ENCODE data around the gene GLG1. TPM values are rescaled to one million over a fixed set of nuclear protein-coding genes. Genes with fewer than 3 reads are reported as not detected.
A peak's percentile ranks its signal among the peaks of the same experiment; 100 is the strongest.
"Not testable (repeated sequence)": the region's sequence is repeated elsewhere in the genome, so short reads cannot be mapped to it uniquely, and the experiment has no call there.

The GLG1 gene
- total and polyA plus RNA-seq, 3 experiments from 2014 or later = 52.3 to 174 (median 56.7) TPM

- H3K36me3 Mint-ChIP-seq; H3K4me1 Mint-ChIP-seq; H3K4me1 ChIP-seq (ENCODE audit: insufficient read depth, low read length); H3K4me3 Mint-ChIP-seq; H3K4me3 ChIP-seq (ENCODE audit: low read length); DNase-seq; H3K36me3 ChIP-seq (ENCODE audit: insufficient read depth, low read length); H3K9me3 Mint-ChIP-seq; H3K27me3 Mint-ChIP-seq; H3K27me3 ChIP-seq (ENCODE audit: insufficient read depth, low read length, poor library complexity, severe bottlenecking); H3K9me3 ChIP-seq (ENCODE audit: low read length); CTCF ChIA-PET; H3K27ac ChIP-seq (ENCODE audit: low read depth, low read length); POLR2A ChIA-PET: not testable (repeated sequence)
- H3K27ac Mint-ChIP-seq = peak overlapping the region in 1 of 8 donors; percentile 19
These were observed 206.7 kb downstream of the GLG1 start for GRCh38 chr16:74400238-74400637.

- CTCF ChIA-PET; H3K4me3 Mint-ChIP-seq; H3K9me3 ChIP-seq (ENCODE audit: low read length); DNase-seq; H3K36me3 ChIP-seq (ENCODE audit: insufficient read depth, low read length); H3K4me1 Mint-ChIP-seq; POLR2A ChIA-PET; H3K4me3 ChIP-seq (ENCODE audit: low read length); H3K4me1 ChIP-seq (ENCODE audit: insufficient read depth, low read length); H3K27me3 ChIP-seq (ENCODE audit: insufficient read depth, low read length, poor library complexity, severe bottlenecking); H3K27me3 Mint-ChIP-seq; H3K27ac Mint-ChIP-seq; H3K9me3 Mint-ChIP-seq; H3K36me3 Mint-ChIP-seq; H3K27ac ChIP-seq (ENCODE audit: low read depth, low read length): not testable (repeated sequence)
These were observed 208.6 kb downstream of the GLG1 start for GRCh38 chr16:74398212-74398895.

Other genes with a start within 250 kb of the GLG1 start
- gene NPIPB15, start 230.8 kb downstream of the GLG1 start, total RNA-seq = not detected
- gene NPIPB15, start 230.8 kb downstream of the GLG1 start, polyA plus RNA-seq = 0.59 TPM
- gene CLEC18B, start 185.6 kb downstream of the GLG1 start, total RNA-seq = under 1 TPM in 1 of 2 experiments, not detected in 1; 0.29 TPM
- not detected for gene CLEC18B, start 185.6 kb downstream of the GLG1 start, polyA plus RNA-seq
- 100 to 1,000 TPM in 1 of 2 experiments, 10 to 100 TPM in 1; 99.5 to 113 TPM for gene RFWD3, start 59.8 kb upstream of the GLG1 start, total RNA-seq
- gene RFWD3, start 59.8 kb upstream of the GLG1 start, polyA plus RNA-seq = 20.1 TPM
- gene MLKL, start 93.7 kb upstream of the GLG1 start, total RNA-seq = 10 to 100 TPM; 13.9 to 17.5 TPM
- gene MLKL, start 93.7 kb upstream of the GLG1 start, polyA plus RNA-seq = 16.1 TPM
- not detected for gene FA2H, start 167.7 kb upstream of the GLG1 start, total RNA-seq
- gene FA2H, start 167.7 kb upstream of the GLG1 start, polyA plus RNA-seq = not detected